HG02973 (cell line): ENCODE measurements around the gene OST4.
A peak's percentile ranks its signal among the peaks of the same experiment; 100 is the strongest.
"Not testable (repeated sequence)": the region's sequence is repeated elsewhere in the genome, so short reads cannot be mapped to it uniquely, and the experiment has no call there.

Experiments used
- ATAC-seq: cut with Tn5 transposase; IDR thresholded peaks from one replicate; pipeline ENCODE4 v1.9.1; 2021; ENCODE audit warnings: moderate library complexity; ENCODE audit not compliant: unreplicated experiment

OST4 gene

DNA sequence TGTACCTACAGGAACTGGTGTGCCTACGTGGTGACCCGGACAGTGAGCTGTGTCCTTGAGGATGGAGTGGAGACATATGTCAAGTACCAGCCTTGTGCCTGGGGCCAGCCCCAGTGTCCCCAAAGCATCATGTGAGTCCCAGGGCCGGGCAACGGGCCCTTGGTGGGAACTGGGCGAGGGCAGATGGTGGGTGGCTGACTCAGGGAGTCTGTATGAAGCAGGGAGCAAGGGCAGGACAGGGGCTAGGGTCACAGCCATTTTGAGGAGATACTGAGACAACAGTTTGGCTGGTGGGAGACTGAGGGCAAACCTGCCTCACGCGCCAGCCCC lies 8.7 kb upstream of the OST4 start:
- ATAC-seq: no peak

DNA sequence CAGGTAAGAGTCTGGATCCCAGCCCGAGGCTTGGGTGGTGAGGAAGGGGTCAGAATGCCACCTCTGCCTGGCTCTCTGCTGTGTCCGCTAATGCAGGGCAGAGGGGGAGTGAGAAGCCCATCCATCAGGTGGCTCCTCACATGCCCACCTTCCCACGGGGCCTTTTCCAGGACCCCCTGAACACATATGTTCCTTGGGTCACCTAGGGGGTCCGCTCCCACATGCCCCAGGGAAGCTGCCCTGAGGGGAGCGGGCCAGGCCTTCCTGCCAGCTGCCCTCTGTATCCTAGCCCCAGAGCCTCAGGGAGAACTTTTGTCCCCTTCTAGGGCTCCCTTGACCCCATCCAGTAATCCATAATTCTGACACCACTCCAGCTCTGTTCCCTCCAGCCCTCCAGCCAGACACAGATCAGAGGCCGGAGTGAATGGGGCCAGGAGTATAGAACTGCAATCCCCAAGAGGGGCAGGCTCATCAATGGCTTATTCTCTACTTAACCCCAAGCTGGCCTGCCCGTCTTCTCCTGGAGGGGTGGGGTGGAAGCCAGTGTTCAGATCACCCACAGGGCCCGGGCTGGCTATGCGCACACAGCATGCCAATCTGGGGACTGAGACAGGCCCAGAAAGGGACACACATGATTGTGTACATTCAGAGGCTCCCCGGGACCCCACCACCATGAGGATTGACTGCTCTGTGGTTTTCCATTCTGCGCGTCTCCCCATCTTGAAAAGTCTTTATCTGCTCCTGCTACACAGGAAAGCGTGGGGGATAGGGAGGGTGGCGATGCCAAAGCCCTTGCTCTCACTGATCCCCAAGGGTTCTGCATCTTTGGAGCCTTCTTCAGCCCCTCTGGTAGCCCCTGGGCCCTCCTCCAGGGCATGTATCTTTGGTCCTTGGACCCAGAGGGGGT lies 8.0 kb upstream of the OST4 start:
- ATAC-seq: no peak

DNA sequence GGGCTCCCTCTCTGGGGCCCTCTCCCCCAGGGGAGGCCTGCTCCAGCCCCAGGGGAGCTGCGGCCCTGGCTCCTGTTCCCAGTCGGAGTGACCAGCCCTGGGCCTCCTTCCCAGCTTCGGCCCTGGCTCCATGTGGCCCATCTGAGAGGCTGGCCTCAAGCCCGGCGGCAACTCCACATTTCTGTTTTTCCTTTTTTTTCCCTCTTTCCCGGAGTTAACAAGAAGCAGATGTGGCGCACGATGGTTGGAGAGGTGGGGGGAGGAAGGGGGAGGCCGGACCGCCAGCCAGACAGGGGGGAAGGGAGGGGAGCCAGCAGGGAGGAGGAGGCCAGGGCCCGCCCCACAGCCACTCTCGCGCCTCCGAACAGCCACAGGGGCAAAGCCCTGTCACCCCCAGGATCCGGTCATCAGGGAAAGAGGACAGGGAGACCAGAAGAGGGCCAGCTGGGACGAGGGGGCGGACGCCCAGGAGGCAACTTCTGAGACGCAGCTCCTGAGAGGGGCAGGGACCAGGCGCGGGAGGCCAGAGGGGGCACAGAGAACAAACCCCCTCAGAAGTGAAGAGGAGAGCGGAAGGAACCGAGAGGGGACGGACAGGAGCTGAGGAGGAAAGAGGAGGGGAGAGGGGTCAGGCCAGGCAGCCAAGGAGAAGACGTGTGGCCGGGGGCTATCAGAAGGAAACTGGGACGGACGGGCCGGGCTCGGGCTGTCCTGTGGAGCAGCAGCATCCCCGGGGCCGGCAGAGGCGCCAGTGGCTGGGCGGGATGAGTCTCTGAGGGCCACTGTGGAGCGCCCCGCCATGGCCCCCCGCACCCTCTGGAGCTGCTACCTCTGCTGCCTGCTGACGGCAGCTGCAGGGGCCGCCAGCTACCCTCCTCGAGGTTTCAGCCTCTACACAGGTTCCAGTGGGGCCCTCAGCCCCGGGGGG lies 7.1 kb upstream of the OST4 start, which contains the start of gene EMILIN1:
EMILIN1 (plus strand) TSS at position 349 of the 928 bp plus-strand sequence; CDS start at position 800, 451 bp downstream.
- ATAC-seq: no peak

DNA sequence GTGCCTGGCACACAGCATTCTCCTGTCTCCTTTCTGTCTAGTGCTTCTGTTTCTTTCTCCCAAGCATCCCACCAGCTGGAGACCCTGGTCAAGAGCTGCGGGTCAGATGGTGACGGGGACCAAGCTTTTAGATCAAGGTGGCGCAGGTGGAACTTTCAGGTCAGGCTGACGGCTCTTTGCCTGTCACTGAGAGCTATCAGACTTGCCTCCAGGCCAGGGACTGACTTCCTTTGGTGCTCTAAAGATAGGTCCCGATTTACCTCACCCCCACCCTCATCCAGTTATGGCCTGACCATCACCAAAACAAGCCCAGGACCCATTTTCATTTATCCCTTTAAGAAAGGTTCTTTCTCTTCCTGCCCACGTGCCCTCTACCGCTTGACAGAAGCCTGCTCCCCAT lies 5.8 kb upstream of the OST4 start:
- ATAC-seq: no peak

DNA sequence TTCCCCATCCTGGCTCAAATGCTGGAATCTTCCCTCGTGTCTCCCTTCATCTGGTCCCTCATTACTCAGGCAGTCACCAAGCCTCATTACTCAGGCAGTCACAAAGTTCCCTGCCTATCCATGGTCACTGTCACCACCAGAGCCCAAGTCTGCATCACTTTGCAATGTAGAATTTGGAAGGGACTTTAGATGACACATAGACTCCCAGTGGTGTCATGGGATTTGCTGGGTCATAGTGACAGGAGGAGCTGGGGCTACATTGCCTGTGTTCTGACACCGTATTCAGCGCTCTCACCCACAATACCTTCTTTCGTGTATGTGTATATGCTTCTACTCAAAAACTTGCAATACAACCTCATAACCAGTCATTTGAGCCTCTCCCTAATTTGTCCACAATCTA lies 4.9 kb upstream of the OST4 start:
- no peak for ATAC-seq

DNA sequence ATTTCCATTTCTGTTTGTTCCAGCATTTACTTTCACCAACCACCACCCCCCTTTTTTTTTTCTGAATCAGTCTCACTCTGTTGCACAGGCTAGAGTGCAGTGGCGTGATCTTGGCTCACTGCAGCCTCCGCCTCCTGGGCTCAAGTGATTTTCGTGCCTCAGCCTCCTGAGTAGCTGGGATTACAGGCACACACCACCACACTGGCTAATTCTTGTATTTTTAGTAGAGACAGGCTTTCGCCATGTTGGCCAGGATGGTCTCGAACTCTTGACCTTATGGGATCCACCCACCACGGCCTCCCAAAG lies 4.1 kb upstream of the OST4 start:
- not testable (repeated sequence) for ATAC-seq

DNA sequence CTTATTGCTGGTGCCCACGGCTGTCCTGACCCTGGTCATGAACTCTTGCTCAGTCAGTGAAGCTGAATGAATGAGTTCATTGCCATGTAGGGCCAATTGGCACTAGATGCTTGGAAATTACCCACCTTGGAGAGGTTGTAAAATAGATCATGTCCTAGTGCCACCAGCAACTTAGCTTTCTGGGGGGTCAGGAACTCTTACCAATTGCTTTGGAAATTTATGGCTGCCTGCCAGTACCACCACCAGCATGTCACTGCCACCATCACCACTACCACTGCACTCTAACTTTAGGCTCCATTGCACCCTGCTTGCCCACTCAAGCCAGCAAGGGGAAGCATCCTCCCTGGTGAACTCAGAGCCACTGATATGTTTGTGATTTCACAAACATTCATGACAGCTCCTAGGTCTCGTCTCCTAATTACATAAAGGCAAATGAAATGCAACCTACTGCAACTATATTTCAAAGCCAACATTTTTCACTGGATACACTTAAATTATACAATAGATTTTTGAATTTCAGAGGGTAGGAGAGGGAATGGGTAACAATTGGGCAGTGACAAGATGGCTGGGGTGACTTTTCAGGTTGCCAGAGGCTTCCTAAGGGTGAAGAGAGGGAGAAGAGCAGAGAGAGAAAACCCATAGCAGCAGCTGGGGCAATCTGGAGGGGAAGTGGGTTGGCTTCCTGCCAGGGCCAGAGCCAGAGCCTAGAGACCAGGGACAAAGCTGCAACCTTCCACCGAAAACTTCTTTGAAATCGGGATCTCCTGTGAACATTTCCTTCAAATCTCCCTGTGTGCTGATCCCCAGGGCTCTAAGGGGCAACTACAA lies 3.5 kb upstream of the OST4 start:
- no peak for ATAC-seq

DNA sequence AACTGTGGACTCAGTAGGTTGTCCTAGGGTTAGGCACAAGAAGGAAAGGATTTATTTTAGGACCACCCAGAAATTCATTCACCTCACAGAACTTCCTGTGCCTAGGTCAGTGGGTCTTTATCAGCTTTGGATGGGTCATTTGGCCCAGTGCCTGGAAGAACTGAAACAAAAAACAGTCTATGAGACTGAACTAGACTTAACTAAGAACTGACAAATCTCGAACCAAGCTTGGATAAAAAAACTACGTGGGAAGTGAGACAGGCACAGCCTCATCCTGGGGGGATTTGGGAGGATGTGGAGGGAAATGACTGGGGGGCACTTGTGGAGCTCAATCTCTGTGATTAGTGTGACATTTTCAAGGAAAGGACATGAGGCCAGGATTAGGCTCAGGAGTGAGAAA lies 2.3 kb upstream of the OST4 start:
- ATAC-seq: no peak

DNA sequence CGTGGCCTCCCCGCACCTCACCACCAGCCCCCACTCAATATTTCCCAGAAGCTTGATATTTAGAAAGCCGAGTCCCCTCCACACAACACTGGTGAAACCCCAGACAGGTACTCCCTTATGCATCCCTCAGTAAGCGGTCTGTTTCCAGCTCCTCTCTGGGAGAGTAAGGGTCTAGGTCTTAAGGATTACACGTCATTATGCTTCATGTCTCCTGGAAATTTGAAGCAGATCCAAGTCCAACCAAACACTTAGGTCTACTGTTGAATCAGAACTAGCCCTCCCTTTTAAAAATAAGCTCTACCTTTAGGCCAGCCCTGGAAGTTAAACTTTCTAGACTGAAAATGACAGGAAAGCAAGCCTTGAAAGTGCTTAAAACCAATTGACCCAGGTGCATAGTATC lies 1.5 kb upstream of the OST4 start:
- no peak for ATAC-seq

DNA sequence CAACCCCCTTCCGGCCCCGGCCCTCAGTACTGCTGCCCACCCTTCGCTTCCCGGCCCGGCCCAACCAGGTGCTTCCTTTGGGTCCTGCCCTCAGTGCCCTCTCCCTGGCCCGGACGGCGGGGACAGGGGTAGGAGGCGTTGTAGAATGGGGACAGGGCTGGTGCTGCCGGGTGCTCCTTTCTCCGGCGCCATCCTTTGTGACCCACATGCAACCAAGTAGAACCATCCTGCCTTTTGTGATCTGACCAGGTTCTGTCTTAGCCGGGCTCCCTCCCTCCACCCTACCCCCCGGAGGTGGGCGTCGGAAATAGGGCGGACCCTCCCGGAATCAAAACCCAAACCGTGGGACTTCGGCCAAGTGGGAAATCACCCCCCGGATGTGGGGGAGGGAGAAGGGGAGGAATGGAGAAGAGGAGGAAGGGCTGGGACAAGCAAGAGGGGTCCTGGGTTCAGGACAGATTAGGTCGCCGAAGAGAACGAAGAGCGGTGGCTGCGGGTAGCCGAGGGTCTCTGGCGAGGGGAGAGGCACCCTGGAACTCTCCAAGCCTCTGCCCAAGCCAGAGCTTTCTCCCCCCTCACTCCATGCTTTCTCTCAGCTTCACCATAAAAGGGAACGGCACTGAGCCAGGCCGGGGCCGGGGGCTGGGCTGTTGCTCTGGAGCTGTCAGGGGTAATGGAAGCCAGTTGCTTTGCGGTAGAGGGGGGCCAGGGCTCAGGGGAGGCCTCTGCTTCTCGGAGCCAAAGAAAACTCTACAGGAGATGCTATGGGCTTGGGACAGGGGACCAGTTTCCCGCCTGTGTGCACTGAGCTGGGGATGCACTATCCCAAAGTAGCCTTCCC lies 756 bp upstream of the OST4 start:
- ATAC-seq: peak; percentile 16

DNA sequence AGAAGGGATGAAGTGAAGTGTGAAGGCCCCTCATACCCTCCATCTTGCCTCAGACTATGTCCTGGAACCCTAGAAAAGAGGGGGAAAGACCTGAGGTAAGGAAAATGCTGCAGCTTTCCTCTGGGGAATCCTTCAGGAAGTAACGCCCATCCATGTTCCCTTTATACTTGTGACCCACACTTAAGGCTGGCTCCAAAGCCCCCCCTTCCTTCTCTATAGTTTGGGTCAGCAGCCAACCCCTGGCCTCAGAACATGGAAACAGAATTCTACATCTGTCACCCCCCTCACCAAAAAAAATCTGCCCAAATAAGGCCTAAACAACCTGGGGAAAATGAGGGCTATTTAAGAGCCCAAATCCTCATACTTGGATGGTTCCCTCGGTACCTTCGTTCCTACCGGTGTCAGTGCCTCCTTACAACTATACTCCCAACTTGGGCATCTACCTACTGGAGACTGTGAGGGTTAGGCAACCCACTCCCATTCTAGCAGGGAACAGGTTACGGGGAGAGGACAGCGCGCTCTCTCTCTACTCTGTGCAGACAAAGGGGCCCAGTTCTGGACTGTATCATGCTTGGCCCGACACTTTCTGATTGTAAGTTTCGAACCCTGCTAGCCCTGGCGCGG lies 689 bp downstream of the OST4 start:
- ATAC-seq: no peak

DNA sequence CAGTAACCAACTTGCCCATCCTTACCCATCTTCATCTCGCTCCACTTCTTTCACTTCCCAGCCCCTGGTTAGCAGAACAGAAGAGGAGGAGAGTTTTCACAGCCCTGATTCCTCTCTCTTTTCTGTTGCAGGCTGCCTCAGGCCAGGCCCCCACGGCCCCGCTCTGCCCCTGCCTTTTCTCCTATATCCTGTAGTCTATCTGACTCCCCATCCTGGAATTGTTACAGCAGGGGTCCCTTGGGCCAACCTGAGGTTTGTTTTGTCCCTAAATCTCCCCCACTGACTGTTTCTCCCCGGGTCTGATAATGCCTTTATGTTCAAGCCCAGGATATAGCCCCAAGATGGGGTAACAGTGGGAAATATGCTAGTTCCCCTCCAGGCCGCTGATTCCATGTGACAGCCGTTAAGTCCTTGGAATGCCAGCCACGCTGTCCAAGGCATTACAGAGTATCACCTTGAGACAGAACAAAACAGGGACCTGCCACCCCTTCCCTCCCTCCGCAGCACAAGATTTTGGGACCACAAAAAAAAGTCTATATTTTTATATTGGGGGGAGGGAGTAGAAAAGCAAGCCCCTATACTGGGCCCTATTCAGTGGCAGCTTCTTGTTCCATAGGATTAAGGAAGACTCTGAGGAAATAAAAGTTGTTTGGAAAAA lies 1.4 kb downstream of the OST4 start:
- ATAC-seq: no peak

DNA sequence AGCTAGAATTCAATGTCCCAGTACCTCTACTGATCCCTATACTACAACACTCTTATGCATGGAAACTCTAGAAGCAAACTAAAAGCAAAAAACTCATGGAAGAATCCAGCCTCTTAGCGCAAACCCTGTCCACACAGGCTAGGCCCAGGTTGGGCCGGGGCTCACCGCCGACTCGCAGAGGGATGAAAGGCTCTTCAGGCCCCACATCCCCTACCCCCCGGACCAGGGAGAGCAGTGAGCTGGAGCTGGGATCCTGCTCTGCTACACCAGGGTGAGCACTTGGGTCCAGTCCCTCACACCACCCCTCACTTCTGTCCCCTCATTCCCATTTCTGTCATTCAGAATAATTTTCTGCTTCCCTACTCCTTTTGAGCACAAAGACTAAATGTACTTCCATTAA lies 2.0 kb downstream of the OST4 start:
- no peak for ATAC-seq

DNA sequence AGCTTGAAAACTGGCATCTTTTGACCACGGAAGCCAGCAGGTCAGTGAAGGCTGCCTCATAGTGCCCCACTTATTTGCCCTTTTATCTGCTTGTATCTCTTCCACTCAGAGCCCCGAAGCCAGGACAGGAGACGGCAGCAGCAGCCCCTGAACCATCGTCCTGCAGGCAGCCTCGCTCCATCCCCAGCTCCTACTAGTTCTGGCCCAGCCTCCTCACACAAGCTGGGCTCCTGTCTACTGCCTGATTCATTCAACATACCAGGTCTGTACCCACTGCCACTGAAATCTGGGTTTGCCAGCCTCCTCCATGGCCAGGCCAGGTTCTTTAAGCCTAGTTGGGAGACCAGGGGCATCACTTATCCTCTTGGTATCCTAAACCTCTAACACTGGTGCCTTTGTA lies 4.1 kb downstream of the OST4 start:
- no peak for ATAC-seq

DNA sequence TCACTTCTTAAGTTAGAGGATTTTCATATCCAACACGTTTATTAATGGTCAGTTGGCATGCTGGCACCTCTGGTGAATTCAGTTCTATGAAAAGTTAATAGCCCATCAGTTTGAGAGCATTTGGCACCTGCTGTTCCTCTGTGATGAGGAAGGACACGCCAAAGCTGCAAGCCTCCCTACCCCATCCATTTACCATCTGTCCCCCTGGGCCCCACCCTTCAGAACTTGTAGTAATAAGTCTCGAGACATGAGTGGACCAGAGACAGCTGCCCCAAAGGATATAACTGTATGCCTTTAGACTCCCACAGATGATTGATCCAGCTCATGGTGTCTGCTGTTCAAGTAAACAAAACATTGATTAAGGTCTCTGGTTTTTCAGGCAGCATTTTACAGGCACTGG lies 6.3 kb downstream of the OST4 start:
- ATAC-seq: no peak

DNA sequence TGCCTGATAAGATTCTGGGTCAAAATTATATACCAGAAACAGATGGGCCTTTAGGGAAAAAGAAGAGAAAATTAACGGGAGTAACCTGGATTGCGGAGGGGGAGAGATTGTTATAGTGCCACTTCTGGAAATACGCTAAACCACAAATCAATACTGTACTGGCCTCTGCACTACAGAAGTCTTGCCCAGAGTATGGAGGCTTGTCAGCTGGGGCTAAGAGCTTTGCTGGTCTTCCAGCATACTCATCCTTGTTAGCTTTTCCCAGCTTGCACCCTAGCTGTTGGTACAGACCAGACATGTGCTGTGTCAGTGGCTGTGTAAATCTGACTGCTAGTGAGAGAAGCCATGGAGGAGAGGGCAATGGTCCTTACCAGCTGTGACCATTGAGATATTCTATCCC lies 11.1 kb downstream of the OST4 start:
- no peak for ATAC-seq

DNA sequence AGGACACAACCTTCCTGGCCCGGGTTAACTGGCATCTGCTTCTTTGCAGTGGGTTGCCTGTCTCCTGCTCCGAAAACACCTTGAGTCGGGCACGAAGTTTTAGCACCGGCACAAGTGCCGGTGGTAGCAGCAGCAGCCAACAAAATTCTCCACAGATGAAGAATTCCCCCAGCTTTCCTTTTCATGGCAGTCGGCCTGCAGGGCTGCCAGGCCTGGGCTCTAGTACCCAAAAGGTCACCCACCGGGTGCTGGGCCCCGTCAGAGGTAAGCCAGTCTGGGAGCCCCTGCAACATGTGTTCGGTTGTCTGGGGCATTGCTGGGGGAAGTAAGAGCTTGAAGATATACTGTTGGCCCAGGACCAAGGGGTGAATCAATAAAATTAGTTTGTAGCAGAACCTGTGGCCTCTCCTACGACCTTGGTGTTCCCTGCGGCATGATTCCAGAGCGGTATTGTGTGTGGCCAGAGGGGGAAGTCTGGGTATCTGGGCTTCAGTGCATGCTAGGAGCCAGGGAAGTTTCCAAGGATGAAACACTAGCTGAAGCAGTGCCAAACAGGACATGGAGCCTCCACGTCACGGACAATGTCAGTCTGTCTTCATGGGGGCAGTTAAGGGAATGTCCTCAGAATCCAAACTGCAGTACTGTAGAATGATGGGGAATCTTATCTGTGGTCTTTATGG lies 12.2 kb downstream of the OST4 start:
- ATAC-seq: no peak

DNA sequence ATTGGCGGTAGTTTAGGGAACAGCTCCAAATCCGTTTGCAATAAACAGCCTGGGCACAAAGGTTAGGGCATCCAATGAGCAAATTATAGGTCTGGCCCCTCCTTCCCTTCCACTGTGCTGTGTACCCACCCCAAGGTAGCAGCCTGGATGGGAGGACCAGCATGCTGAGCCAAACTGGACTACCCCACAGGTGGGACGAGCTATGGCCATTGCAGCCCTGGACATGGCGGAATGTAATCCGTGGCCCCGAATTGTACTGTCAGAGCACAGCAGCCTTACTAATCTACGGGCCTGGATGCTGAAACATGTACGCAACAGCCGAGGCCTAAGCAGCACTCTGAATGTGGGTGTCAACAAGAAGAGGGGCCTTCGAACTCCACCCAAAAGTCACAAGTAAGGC lies 13.2 kb downstream of the OST4 start:
- no peak for ATAC-seq

DNA sequence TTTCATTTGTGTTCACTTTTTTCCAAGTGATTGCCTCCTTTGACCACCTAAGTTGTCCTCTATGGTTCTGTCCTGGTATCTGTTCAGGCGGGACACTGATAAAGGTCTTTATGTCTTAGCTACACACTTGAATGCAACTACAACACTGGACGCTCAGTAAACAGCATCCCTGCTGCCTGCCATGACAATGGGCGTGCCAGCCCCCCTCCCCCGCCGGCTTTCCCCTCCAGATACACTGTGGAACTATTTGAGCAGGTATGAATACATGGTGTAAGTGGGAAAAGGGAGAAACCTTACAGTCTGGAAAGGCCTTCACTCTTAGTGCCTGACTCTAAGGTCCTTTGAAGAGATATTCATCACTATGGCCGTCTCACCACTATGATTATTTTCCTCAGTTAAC lies 14.3 kb downstream of the OST4 start:
- ATAC-seq: no peak
